HG03045 (cell line): ENCODE measurements around the gene ADGRD1.
"Not testable (repeated sequence)": the region's sequence is repeated elsewhere in the genome, so short reads cannot be mapped to it uniquely, and the experiment has no call there.

Experiments used
- ATAC-seq: cut with Tn5 transposase; IDR thresholded peaks from one replicate; pipeline ENCODE4 v1.9.1; 2021; ENCODE audit warnings: mild to moderate bottlenecking, moderate library complexity; ENCODE audit not compliant: unreplicated experiment

The ADGRD1 gene

DNA sequence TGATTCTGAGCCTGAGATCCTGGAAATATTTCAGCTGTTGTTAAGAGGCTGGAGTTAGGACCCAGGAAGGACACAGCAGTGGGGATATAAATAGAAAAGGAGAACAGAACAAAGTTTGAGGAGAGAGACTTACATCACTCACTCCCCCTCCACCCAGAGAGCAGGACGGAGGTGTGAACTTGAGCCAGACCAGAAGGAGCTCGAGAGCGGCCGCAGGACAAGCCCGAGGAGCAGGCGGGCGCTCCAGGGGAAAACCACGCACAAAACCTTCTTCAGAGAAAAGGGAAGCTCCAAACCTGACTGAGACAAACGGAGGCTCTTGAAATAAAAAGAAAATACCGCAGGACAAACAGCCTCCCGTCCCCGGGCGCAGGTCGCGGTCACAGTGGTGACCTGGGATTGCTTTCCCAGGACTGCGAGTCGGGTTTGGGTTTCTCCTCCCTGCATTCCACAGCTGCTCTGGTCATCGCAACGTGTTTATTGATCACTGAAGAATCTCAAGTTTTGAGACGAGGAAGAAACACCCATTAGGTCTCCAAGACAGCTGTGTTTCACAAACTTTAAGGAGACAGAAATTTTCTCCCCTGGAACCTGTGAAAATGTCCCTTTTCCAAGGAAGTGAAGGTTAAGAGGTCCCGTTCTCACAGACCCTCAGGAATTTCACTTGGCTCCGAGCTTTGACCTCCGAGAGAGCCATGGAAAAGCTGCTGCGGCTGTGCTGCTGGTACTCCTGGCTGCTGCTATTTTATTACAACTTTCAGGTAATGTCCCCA, at the start of gene ADGRD1:
TSS of gene ADGRD1 (plus strand) at position 137 of the 773 bp plus-strand sequence. CDS start at position 696, 559 bp downstream.
- ATAC-seq, result no peak

DNA sequence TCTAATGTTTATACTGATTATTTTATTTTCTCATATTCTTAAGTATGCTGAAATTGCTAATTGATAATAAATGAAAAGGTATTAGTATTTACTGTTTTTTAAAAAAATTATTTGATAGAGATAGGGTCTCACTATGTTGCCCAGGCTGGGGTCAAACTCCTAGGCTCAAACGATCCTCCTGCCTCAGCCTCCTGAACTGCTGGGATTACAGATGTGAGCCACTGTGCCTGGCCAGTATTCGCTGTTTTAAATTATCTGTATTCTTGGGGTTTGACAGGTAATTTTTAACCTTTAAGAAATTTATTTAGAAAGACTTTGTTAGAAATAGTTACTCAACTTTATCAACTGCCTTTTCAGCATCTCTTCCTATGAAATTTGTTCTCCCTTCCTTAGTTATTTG, 49.6 kb upstream of the ADGRD1 start:
- no peak for ATAC-seq

DNA sequence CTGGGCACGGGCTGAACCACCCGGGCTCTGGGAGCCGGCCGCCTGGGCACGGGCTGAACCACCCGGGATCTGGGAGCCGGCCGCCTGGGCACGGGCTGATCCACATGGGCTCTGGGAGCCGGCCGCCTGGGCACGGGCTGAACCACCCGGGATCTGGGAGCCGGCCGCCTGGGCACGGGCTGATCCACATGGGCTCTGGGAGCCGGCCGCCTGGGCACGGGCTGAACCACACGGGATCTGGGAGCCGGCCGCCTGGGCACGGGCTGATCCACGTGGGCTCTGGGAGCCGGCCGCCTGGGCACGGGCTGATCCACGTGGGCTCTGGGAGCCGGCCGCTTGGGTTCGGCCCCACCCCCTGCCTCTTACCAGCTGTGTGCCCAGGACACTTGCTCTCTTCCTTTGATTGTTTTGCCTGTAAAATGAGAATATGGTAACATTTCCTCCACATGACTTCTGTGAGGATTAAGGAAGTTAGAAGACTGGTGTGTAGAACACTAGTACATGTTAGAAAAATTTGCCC, 48.7 kb upstream of the ADGRD1 start:
- ATAC-seq, result not testable (repeated sequence)

GRCh38 chr12:130909111-130909510, 44.6 kb upstream of the ADGRD1 start:
- no peak for ATAC-seq

DNA sequence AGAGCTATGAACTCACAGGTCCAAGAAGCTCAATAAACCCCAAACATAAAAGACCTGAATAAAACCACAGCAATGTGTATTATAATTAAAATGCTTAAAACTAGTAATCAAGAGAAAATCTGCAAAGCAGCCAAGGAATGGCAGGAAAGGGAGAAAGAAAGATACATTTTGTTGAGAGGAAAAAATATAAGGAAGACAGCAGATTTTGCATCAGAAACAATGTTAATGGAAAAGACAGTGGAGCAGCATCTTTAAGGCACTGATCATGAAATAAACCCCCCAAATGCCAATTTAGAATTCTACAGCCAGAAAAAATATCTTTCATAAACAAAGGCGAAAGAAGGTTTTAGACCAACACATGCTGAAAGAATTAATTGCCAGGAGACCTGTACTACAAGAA, 42.5 kb upstream of the ADGRD1 start:
- ATAC-seq, result no peak

GRCh38 chr12:130911933-130912332, 41.8 kb upstream of the ADGRD1 start:
- no peak for ATAC-seq

DNA sequence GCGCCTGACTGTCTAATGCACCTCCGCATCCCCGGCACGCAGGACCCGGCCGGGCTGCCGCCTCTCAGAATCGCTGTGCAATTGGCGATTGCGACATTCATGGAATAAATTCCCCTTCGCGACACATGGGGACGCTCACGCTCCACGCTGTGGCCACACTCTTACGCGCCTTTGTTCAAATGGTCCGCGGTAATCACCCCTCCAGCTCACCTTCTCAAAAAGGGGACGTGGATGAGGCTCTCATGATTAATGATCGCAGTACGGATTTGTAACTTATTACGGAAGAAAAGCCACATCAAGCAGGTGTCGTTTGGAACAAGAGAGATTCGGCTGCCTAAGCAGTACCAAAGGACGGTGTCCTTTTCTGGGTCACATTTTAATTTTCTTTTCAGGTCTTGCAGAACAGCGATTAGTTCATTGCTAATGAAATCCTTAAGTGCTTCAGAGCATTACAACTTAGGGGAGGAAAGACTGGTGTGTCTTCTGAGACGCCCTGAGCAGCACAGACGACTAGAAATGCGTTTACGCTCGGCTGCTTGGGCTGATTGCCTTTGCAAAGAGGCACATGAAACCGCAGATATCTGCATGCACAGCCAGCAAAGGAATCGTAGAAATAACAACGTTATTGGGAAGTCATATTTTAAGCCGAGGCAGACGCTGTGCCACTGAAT, 37.3 kb upstream of the ADGRD1 start:
- no peak for ATAC-seq

DNA sequence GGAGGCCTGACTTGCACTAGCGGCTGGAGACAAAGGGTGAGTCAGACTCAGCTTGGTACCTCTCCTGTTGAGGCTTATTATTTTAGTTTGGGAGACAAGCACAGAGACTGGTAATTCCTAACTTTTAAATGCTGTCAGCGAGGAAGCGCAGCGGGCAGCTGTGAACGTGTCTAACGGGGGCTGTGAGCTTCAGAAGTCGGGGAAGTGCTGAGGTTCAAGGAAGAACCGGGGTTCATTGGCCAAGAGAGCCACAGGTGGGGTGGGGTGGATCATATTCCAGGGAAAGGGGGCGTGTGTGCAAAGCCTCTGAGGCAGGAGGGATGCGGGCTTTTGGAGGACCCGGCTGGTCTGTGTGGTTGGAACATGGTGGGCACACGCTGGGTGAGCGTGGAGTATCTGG, 36.1 kb upstream of the ADGRD1 start:
- no peak for ATAC-seq

GRCh38 chr12:130919086-130919485, 34.6 kb upstream of the ADGRD1 start:
- ATAC-seq, result no peak

DNA sequence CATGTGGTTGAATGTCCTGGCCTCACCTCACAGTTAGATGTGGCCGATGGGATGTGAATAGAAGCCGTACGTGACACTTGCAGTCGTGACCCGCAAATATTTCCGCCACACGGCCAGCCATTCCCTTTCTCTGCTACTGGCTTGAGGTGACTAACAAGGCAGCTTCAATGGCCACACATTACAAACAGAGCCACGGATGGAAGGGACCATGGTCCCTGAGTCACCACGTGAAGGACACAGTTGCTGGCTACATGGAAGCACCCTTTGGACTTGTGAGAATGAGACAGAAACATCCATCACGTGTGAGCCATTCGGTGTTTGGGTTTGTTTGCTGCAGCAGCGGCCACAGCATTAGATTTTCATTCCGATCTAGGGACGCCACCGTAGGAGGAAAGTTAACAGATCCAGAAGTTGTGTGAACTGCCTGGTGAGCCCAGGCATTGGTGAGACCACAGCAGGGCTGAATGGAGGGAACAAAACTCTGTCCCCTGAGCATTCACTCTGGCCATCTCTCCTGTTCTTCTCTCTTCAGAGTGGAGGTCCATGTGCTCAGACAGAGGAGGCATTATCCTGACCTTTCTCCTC, 33.5 kb upstream of the ADGRD1 start:
- no peak for ATAC-seq

- no peak for ATAC-seq
Observed at GRCh38 chr12:130920723-130921381, 32.9 kb upstream of the ADGRD1 start.

DNA sequence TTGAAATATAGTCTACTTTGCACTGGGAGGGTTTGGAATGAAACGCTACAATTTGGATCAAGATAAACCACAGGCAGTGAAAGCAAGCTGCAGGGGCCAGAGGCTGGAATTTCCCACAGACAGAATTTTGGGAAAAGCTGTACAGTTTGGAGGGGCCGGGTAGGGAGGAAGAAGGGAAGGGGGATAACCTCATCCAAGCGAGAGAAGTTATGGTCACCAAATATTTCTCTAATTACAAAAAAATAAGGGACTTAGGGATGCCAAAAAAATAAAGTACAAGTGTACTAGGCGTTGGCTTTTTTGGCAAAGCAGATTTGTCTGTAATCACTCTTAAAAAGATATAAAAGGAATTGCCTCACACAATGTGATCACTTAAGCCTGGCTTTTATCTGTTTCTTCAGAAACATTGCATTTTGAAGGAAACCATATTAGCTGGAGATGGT, 31.2 kb upstream of the ADGRD1 start:
- no peak for ATAC-seq

DNA sequence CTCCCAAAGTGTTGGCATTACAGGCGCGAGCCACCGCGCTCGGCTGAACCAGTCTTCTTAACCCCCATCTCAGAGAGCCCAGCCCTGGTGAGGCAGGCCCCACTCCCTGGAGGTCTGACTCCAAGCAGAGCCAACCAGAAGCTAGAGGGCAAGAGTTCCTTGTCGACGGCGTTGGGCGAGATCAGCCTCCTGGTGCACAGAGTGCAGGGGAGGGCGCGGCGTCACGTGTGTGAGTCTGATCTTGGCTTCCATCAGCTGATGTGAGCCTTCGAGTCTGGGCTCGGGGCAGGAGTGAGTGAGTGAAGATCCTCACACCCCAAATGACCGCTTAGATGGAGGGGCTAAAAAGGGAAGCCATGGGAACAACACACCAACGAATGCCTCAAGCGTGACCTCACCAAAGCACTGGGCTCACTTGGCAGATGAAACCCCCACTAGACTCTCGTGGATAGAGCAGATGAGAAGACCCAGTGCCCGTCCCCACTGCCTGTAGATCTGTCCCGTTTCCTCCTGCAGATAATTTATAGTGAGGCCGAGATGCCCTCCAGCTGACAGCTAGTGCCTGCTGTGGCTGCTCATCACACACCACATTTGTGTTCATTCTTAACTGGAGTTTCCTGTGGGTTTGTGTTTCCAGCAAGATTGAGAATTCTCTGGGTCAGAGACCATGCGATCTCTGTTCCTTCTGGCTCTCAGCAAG, 28.6 kb upstream of the ADGRD1 start:
- ATAC-seq, result no peak

DNA sequence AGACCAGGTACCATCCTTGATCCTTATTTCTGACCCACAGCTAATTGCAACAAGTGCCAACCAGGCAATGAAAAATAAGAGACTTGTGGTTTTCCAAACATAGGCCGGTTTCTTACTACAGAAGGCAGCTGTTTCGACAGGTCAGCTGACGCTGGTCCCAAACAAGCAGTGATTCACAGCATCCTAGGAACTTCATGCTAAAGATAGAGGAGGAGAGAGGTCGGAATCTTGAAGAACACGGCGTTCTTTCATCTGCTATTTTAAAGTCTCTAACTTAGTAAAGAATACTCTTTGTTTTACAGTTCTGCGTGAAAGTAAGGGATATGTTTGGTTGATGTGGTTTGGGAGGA, 28.1 kb upstream of the ADGRD1 start:
- ATAC-seq, result no peak

DNA sequence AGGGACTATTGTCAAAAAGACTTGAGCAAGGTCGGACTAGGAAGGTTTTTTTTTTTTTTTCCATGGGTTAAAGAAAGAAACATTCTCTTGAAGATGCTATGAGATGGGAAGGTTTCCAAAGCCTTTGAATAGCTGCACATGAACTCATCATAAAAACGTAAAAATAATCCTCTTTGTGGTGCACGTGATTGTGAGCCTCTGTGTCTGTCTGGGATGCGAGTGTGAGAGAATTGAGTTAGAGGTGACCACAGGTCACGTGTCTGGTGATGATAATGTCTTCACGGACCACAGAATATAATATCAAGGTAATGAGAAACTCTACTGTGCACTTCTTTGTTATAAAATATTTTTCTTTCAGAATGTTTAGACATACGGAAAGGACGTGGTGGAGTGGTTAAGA, 24.3 kb upstream of the ADGRD1 start:
- ATAC-seq, result no peak

GRCh38 chr12:130932061-130932930, 21.4 kb upstream of the ADGRD1 start:
- no peak for ATAC-seq

DNA sequence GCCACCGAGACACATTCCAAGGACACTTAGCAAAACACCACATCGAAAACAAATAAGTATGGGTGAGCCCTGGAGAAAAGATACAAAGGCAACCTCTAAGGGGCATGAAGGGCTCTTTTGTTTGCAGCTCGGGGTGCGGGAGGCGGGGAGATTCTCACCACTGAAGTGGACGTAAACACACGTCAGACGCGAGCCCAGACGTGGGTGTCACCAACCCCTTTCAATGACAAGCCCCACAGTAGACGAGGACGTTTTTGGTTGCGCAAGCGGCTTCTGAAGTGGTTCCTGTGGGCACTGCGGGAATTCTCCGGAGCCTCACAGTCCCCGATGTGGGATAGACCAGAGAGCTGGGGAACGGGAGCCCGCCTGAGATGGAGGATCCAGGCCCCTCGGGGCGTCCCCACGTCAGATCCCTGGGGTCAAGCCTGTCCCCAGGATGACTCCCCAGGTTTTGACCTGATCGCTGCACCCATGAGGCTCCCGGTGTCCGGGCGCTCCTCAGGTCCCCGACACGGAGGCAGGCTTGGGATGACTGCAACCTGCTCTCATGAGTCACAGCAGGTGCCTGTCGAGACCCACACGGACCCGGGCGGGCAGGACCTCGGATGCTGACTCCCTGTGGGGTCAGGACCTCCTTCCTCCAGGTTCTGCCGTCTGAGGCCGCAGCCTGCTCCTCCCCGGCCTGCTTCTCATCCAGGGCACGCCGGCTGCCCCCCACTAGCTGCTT, 20.3 kb upstream of the ADGRD1 start:
- ATAC-seq, result no peak

- ATAC-seq, result no peak
Observed at GRCh38 chr12:130934753-130935152, 19.0 kb upstream of the ADGRD1 start.

DNA sequence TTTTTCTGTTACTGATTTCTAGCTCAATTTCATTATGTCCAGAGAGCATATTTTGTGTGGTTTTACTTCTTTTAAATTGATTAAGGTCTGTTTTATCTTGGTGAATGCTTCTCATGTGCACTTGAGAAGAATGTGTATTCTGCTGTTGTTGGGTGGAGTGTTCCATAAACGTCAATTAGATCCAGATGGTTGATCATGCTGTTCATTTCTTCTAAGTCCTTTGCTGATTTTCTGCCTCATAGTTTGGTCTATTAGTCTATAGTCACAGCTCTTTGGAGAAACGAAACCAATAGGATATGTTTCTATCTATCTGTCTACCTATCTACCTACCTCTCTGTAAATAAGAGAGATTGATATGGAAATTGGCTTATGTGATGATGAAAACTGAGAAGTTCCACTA, 17.1 kb upstream of the ADGRD1 start:
- no peak for ATAC-seq
